ENCODE results near the gene SH3TC1. TPM values are rescaled to one million over a fixed set of nuclear protein-coding genes. Genes with fewer than 3 reads are reported as not detected.
A peak's percentile ranks its signal among the peaks of the same experiment; 100 is the strongest.

Gene SH3TC1
- total and polyA plus RNA-seq, 2 of the 8 experiments (the other 6 are each of a cell fraction or from before 2014, with no cell fraction given) = 0.15 TPM; not detected in 1

DNA sequence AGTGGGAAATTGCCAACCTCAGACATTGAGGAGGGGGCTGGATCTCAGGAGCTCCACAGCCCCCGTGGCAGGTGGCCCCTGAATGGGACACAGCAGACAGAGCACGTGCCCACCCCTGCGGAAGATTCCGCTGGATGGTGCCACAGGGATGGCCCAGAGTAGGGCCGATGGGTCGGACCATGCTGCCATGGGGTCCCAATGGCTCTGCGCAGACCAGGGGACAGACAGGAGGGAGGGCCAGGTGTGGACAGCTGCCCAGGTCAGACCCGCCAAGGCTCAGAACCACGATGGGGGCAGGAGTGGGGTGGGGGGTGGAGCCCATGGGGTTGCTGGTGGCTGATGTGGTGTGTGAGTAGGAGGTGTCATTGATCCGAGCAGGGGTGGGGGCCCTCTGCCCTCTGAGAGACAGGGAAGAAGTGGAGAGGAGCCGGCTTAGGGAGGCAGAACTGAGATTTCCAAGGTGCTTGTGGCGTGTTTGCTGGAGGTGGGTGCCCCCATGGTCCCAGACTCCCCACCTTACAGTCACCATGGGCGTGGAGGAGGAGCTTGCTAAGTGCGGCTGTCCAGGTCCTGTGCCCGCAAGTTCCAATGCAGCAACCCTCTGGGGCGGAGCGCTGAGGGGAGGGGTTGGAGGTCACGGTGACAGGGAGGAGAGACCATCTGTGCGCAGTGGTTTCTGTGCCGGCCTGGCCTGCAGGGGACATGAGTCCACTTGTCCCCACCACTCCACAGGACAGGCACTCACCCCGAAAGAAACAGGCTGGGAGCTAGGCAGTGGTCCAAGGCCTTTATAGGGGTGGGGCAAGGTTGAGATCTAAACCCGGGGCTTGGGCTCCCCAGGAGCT lies 12.9 kb downstream of the SH3TC1 start:
- DNase-seq (ENCODE audit: low read depth in 1 of 2, low spot score in 2 of 2) (no peak), FAIRE-seq (no peak)
- H2BK120ac ChIP-seq (replicated peaks; ENCODE audit: low read depth, low read length) = no peak overlapping the region
- H3K23ac ChIP-seq (ENCODE audit: insufficient read length) = no peak overlapping the region
- no peak overlapping the region; the same call in 1 of the 2 replicates for H2AFZ ChIP-seq (ENCODE audit: low read length)
- no peak overlapping the region for H3K9ac ChIP-seq (replicated peaks in 1 of 4; ENCODE audit: extremely low read depth in 1 of 4, low read depth in 3 of 4, low read length in 3 of 4)
- peak overlapping the region; percentile 71; the same call in 1 of the 2 replicates for H4K8ac ChIP-seq (ENCODE audit: extremely low read depth, insufficient read depth, low read length)
- CTCF ChIA-PET (ENCODE audit: partially characterized antibody) = interaction anchor here (0.7 to 3.4 kb wide), 7 partner anchors 10 to 55 kb away, joined by 3 to 20 read pairs (median 4); no protein-coding TSS in a partner anchor
- no peaks in the 10 kb centered on the region for H3K79me2 ChIP-seq (ENCODE audit: control insufficient read depth in 1 of 2, insufficient read depth in 2 of 2, low read length in 2 of 2)
- H3K4me3 ChIP-seq (ENCODE audit: extremely low read depth in 1 of 4, insufficient read depth in 2 of 4, low read depth in 3 of 4, low read length in 4 of 4) = no peak overlapping the region
- TF ChIP-seq SUZ12 (IDR thresholded peaks at IDR 0.05; ENCODE audit: low read length) = no peak
- TF ChIP-seq EZH2 (IDR thresholded peaks at IDR 0.05; ENCODE audit: low read depth, low read length, severe bottlenecking) = no peak
- no peak for TF ChIP-seq BCL11A (IDR thresholded peaks at IDR 0.05; ENCODE audit: low read depth in 2 of 2, low read length in 2 of 2)
- TF ChIP-seq EP300 (IDR thresholded peaks at IDR 0.05; ENCODE audit: borderline replicate concordance in 1 of 2, low read depth in 2 of 2, low read length in 2 of 2) = no peak
- TF ChIP-seq SIRT6 (IDR thresholded peaks at IDR 0.05; ENCODE audit: low read length) = no peak
- no peak for TF ChIP-seq TEAD4 (IDR thresholded peaks at IDR 0.05; ENCODE audit: low read depth, low read length)
- no peak for TF ChIP-seq POU5F1 (IDR thresholded peaks at IDR 0.05; ENCODE audit: low read depth, low read length)
- TF ChIP-seq, protein P1, sequence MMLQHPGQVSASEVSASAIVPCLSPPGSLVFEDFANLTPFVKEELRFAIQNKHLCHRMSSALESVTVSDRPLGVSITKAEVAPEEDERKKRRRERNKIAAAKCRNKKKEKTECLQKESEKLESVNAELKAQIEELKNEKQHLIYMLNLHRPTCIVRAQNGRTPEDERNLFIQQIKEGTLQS (IDR thresholded peaks at IDR 0.05; ENCODE audit: insufficient read depth, low read depth, low read length) = no peak
- TF ChIP-seq MAFK (IDR thresholded peaks at IDR 0.05; ENCODE audit: low read depth, low read length) = no peak
- TF ChIP-seq CBX5 (IDR thresholded peaks at IDR 0.05; ENCODE audit: low read depth, low read length) = no peak
- H4K20me1 ChIP-seq (replicated peaks in 1 of 2; ENCODE audit: control insufficient read depth in 1 of 2, insufficient read depth in 2 of 2, low read length in 2 of 2) = no peaks in the 10 kb centered on the region
- H2BK20ac ChIP-seq (ENCODE audit: low read length) = no peak overlapping the region
- H3K14ac ChIP-seq (ENCODE audit: insufficient read length) = no peak overlapping the region
- H4K5ac ChIP-seq (ENCODE audit: insufficient read length, low read depth, low read length) = no peak overlapping the region
- H3K23me2 ChIP-seq (ENCODE audit: low read depth, low read length) = no peaks in the 10 kb centered on the region; the same call in 1 of the 2 replicates
- H3K4me1 ChIP-seq (replicated peaks in 1 of 4; ENCODE audit: control insufficient read depth in 3 of 4, insufficient read depth in 4 of 4, low read length in 3 of 4) = peaks cover 0 to 8% (median 0%) of the 10 kb centered on the region in 4 experiments; a peak in 3 of 7 replicates
- no peak overlapping the region for H3K56ac ChIP-seq (replicated peaks; ENCODE audit: insufficient read length, low read depth, low read length)
- peak overlapping the region; percentile 81; the same call in 1 of the 2 replicates for H2BK15ac ChIP-seq (ENCODE audit: low read length)
- no peaks in the 10 kb centered on the region for H3K36me3 ChIP-seq (ENCODE audit: control insufficient read depth in 2 of 4, insufficient read depth in 4 of 4, low read length in 3 of 4)
- H3K9me3 ChIP-seq (ENCODE audit: insufficient read depth in 2 of 2, low read depth in 1 of 2, low read length in 1 of 2) = no peaks in the 10 kb centered on the region
- H4K91ac ChIP-seq (replicated peaks; ENCODE audit: insufficient read length, low read length) = peak overlapping the region; percentile 56
- H2BK5ac ChIP-seq (ENCODE audit: low read depth, low read length) = no peak overlapping the region
- WGBS, 2 experiments (ENCODE audit: extremely low coverage in 1 of 2, insufficient coverage in 1 of 2, insufficient read length in 1 of 2, insufficient replicate concordance in 2 of 2, low coverage in 1 of 2, low lambda C conversion rate in 2 of 2, missing lambda C conversion rate in 1 of 2) = 86% methylated on average over 21 of the region's 22 CpGs; no CpG with 5 or more reads in 1 of the 2 experiments
- H3K18ac ChIP-seq (ENCODE audit: extremely low read depth, low read length) = peak overlapping the region; percentile 38; the same call in 1 of the 2 replicates
- no peaks in the 10 kb centered on the region for H3K27me3 ChIP-seq (replicated peaks in 1 of 4; ENCODE audit: control insufficient read depth in 3 of 4, extremely low read depth in 1 of 4, insufficient read depth in 3 of 4, low read length in 3 of 4)
- H2BK12ac ChIP-seq (ENCODE audit: low read depth, low read length) = peak overlapping the region; percentile 17; the same call in 1 of the 2 replicates
- POLR2A ChIA-PET (ENCODE audit: partially characterized antibody) = interaction anchor here (1.2 to 1.6 kb wide), 3 partner anchors 10 to 36 kb away, joined by 3 to 4 read pairs (median 4); no protein-coding TSS in a partner anchor
- H3K4ac ChIP-seq (replicated peaks; ENCODE audit: insufficient read length, low read depth, low read length) = no peak overlapping the region
- no peak overlapping the region for H3K4me2 ChIP-seq (ENCODE audit: insufficient read depth in 1 of 2, low read depth in 2 of 2, low read length in 2 of 2)
- H3K27ac ChIP-seq (ENCODE audit: low read depth, low read length) = no peak overlapping the region
- no peaks in the 10 kb centered on the region for H3K79me1 ChIP-seq (ENCODE audit: low read depth, low read length)
- H2AK5ac ChIP-seq (ENCODE audit: low read depth, low read length) = no peak overlapping the region
